ENCODE measurements around the gene PAF1.

DNA sequence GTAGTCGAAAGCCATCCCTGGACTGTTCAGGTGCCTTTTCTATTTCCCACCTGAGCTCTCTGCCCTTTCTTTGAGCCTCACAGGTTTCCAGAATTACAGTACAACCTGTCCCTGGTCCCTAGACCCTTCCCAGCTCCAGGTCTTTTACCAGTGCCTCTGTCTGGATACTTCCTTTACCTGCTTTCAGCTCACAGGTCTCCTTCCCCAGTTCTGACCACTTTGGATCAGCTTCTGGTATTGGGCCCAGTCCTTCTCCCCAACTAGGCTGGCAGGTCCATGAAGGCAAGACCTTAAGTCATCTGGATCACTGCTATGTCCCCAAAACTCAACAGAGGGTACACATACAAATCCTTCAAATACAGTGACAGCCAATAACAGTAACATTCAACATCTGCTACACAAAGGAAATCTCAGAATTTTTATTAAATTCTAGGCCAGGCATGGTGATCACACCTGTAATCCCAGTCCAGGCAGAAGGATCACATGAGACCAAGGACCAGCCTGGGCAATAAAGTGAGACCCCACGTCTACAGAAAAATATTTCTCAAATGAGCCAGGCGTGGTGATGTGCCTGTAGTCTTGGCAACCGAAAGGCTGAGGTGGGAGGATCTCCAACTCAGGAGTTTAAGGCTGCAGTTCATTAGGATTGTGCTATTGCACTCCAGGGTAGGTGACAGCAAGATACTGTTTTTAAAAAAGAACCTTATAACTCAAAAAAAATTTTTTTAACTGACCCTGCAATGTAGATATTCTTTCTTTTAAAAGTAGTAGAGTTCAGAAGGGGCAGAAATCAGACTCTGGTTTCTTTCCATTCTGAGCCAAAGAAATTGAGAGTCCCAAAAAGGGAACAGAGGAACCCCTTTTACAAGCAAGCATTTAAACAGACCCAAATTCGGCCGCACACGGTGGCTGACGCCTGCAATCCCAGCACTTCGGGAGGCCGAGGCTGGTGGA is 43.5 kb upstream of the PAF1 start:
- TF ChIP-seq EP300 (IDR thresholded peaks at IDR 0.05; ENCODE audit: low read depth in 2 of 2, low read length in 2 of 2), result no peak
- TF ChIP-seq EP300 (CRISPR knock-in tag; IDR thresholded peaks at IDR 0.05; ENCODE audit: borderline replicate concordance), result no peak
- TF ChIP-seq RAD21 (CRISPR knock-in tag; IDR thresholded peaks at IDR 0.05), result no peak
- TF ChIP-seq HOXA7 (CRISPR knock-in tag; IDR thresholded peaks at IDR 0.05), result no peak
- TF ChIP-seq, protein P1, sequence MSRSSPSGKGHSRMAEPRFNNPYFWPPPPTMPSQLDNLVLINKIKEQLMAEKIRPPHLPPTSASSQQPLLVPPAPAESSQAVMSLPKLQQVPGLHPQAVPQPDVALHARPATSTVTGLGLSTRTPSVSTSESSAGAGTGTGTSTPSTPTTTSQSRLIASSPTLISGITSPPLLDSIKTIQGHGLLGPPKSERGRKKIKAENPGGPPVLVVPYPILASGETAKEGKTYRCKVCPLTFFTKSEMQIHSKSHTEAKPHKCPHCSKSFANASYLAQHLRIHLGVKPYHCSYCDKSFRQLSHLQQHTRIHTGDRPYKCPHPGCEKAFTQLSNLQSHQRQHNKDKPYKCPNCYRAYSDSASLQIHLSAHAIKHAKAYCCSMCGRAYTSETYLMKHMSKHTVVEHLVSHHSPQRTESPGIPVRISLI (CRISPR knock-in tag; IDR thresholded peaks at IDR 0.05; ENCODE audit: borderline replicate concordance), result no peak
- no peak for TF ChIP-seq ZNF570 (CRISPR knock-in tag; IDR thresholded peaks at IDR 0.05; ENCODE audit: borderline replicate concordance)
- TF ChIP-seq, protein P2, sequence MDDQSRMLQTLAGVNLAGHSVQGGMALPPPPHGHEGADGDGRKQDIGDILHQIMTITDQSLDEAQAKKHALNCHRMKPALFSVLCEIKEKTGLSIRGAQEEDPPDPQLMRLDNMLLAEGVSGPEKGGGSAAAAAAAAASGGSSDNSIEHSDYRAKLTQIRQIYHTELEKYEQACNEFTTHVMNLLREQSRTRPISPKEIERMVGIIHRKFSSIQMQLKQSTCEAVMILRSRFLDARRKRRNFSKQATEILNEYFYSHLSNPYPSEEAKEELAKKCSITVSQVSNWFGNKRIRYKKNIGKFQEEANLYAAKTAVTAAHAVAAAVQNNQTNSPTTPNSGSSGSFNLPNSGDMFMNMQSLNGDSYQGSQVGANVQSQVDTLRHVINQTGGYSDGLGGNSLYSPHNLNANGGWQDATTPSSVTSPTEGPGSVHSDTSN (CRISPR knock-in tag; IDR thresholded peaks at IDR 0.05; ENCODE audit: borderline replicate concordance), result no peak
- TF ChIP-seq, protein P3, sequence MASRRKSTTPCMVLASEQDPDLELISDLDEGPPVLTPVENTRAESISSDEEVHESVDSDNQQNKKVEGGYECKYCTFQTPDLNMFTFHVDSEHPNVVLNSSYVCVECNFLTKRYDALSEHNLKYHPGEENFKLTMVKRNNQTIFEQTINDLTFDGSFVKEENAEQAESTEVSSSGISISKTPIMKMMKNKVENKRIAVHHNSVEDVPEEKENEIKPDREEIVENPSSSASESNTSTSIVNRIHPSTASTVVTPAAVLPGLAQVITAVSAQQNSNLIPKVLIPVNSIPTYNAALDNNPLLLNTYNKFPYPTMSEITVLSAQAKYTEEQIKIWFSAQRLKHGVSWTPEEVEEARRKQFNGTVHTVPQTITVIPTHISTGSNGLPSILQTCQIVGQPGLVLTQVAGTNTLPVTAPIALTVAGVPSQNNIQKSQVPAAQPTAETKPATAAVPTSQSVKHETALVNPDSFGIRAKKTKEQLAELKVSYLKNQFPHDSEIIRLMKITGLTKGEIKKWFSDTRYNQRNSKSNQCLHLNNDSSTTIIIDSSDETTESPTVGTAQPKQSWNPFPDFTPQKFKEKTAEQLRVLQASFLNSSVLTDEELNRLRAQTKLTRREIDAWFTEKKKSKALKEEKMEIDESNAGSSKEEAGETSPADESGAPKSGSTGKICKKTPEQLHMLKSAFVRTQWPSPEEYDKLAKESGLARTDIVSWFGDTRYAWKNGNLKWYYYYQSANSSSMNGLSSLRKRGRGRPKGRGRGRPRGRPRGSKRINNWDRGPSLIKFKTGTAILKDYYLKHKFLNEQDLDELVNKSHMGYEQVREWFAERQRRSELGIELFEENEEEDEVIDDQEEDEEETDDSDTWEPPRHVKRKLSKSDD (CRISPR knock-in tag; IDR thresholded peaks at IDR 0.05; ENCODE audit: low read depth), result no peak
- TF ChIP-seq, protein P4, sequence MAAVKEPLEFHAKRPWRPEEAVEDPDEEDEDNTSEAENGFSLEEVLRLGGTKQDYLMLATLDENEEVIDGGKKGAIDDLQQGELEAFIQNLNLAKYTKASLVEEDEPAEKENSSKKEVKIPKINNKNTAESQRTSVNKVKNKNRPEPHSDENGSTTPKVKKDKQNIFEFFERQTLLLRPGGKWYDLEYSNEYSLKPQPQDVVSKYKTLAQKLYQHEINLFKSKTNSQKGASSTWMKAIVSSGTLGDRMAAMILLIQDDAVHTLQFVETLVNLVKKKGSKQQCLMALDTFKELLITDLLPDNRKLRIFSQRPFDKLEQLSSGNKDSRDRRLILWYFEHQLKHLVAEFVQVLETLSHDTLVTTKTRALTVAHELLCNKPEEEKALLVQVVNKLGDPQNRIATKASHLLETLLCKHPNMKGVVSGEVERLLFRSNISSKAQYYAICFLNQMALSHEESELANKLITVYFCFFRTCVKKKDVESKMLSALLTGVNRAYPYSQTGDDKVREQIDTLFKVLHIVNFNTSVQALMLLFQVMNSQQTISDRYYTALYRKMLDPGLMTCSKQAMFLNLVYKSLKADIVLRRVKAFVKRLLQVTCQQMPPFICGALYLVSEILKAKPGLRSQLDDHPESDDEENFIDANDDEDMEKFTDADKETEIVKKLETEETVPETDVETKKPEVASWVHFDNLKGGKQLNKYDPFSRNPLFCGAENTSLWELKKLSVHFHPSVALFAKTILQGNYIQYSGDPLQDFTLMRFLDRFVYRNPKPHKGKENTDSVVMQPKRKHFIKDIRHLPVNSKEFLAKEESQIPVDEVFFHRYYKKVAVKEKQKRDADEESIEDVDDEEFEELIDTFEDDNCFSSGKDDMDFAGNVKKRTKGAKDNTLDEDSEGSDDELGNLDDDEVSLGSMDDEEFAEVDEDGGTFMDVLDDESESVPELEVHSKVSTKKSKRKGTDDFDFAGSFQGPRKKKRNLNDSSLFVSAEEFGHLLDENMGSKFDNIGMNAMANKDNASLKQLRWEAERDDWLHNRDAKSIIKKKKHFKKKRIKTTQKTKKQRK (IDR thresholded peaks at IDR 0.05; ENCODE audit: low read length), result no peak
- TF ChIP-seq TBP (CRISPR knock-in tag; IDR thresholded peaks at IDR 0.05), result no peak

Data from HepG2 (cell line).